ENCODE data around the gene NSFL1C. TPM values are rescaled to one million over a fixed set of nuclear protein-coding genes. Genes with fewer than 3 reads are reported as not detected.

The NSFL1C gene
- polyA plus RNA-seq, 1 donor (not counting 4 experiments of a cell fraction or from before 2014, with no cell fraction given) = 38.8 TPM

DNA sequence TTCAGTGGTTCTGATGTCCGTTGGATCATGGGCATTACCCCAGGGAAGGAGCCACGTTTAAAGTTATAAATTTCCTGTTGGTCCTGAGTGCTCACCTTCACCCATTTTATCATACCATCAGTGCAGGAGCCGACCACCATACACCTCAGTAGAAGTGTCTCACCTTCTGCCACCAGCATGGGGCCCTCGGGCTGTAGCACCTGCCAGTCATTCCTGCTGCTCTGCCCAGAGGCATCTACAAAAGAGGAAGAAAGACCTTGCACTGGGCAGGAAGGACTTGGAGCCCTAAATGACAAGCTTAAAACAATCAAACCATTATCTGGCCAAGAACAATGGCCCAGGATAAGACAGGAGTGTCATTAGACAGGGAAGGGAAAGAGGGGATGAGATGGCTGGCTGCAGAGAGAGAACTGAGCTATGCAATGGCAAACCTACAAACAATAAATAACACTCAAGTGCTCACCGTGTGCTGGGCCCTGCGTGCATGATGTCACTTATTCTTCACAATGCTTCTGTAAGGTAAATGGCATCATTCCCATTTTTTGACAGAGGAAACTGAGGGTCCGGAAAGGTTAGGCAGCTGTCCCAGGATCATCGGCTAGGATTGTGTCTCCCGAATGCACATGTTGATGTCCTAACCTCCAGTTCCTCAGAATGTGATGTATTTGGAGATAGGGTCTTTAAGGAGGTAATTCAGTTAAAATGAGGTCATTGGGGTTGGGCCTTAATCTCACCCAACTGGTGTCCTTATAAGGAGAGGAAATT is 13.4 kb upstream of the NSFL1C start:
- dilution Hi-C loops (cut with MboI; ENCODE audit: extremely low pct_ligation_motif_present, low sequenced_read_pairs) = no loop called here
- no peak for TF ChIP-seq EZH2 (IDR thresholded peaks at IDR 0.05; ENCODE audit: low read length)
- TF ChIP-seq, protein P1, sequence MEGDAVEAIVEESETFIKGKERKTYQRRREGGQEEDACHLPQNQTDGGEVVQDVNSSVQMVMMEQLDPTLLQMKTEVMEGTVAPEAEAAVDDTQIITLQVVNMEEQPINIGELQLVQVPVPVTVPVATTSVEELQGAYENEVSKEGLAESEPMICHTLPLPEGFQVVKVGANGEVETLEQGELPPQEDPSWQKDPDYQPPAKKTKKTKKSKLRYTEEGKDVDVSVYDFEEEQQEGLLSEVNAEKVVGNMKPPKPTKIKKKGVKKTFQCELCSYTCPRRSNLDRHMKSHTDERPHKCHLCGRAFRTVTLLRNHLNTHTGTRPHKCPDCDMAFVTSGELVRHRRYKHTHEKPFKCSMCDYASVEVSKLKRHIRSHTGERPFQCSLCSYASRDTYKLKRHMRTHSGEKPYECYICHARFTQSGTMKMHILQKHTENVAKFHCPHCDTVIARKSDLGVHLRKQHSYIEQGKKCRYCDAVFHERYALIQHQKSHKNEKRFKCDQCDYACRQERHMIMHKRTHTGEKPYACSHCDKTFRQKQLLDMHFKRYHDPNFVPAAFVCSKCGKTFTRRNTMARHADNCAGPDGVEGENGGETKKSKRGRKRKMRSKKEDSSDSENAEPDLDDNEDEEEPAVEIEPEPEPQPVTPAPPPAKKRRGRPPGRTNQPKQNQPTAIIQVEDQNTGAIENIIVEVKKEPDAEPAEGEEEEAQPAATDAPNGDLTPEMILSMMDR (optimal IDR thresholded peaks at IDR 0.05 in 1 of 3, IDR thresholded peaks at IDR 0.05 in 1 of 3, conservative IDR thresholded peaks at IDR 0.05 in 1 of 3; ENCODE audit: extremely low read depth in 1 of 3, insufficient read depth in 2 of 3, low read length in 3 of 3) = no peak
- Histone ChIP-seq H3K4me3 (ENCODE audit: control insufficient read depth in 2 of 3, extremely low read depth in 1 of 3, insufficient read depth in 2 of 3, low read depth in 1 of 3, low read length in 3 of 3) (no peak overlapping the region), H4K20me1 (ENCODE audit: control insufficient read depth, extremely low read depth, insufficient read depth, low read length) (no peaks in the 10 kb centered on the region), H2AFZ (ENCODE audit: control insufficient read depth, low read length) (no peak overlapping the region), H3K9ac (ENCODE audit: control insufficient read depth, extremely low read depth, insufficient read depth, low read length) (no peak overlapping the region), H3K27ac (ENCODE audit: control insufficient read depth, insufficient read depth, low read length) (no peak overlapping the region), H3K4me1 (ENCODE audit: control insufficient read depth, extremely low read depth, insufficient read depth, low read length) (peaks cover 49% of the 10 kb centered on the region), H3K27me3 (ENCODE audit: control insufficient read depth, extremely low read depth, insufficient read depth, low read length) (no peaks in the 10 kb centered on the region), H3K4me2 (ENCODE audit: control insufficient read depth, extremely low read depth, insufficient read depth, low read depth, low read length) (no peak overlapping the region), H3K9me1 (ENCODE audit: control insufficient read depth, extremely low read depth, insufficient read depth, low read length) (no peaks in the 10 kb centered on the region), H3K9me3 (ENCODE audit: control insufficient read depth, low read depth, low read length) (no peaks in the 10 kb centered on the region), H3K36me3 (ENCODE audit: control insufficient read depth in 2 of 2, extremely low read depth in 1 of 2, insufficient read depth in 2 of 2, low read length in 2 of 2) (no peaks in the 10 kb centered on the region), H3K79me2 (ENCODE audit: control insufficient read depth, insufficient read depth, low read length) (peaks cover 2% of the 10 kb centered on the region)
- peak; percentile 9 for FAIRE-seq
- no peak for DNase-seq (ENCODE audit: low read depth, low spot score)

DNA sequence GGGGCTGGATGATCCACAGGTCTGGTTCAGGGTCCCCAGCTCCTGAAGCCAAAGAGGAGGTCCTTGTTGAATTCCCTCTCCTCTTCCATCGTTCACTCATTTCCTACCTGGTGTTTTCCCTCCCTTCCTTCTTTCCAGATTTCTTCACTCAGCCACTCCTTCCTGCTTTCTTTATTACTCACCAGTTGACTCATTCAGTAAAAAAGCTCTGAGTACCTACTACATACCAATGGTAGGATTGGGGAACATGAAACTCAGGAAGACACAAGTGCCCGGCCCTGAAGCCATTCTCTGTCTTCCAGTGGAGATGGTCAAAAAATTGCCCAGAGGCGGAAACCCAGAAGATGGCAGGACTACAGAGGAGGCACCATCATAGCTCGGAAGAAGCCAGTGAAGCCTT is 11.9 kb upstream of the NSFL1C start:
- Histone ChIP-seq H4K20me1 (ENCODE audit: control insufficient read depth, extremely low read depth, insufficient read depth, low read length) (no peaks in the 10 kb centered on the region), H3K27me3 (ENCODE audit: control insufficient read depth, extremely low read depth, insufficient read depth, low read length) (no peaks in the 10 kb centered on the region), H3K4me3 (ENCODE audit: control insufficient read depth in 2 of 3, extremely low read depth in 1 of 3, insufficient read depth in 2 of 3, low read depth in 1 of 3, low read length in 3 of 3) (peak overlapping the region; percentile 45 to 56 (median 53)), H3K79me2 (ENCODE audit: control insufficient read depth, insufficient read depth, low read length) (peaks cover 2% of the 10 kb centered on the region), H3K9me1 (ENCODE audit: control insufficient read depth, extremely low read depth, insufficient read depth, low read length) (no peaks in the 10 kb centered on the region), H3K9ac (ENCODE audit: control insufficient read depth, extremely low read depth, insufficient read depth, low read length) (peak overlapping the region; percentile 75), H2AFZ (ENCODE audit: control insufficient read depth, low read length) (no peak overlapping the region), H3K4me1 (ENCODE audit: control insufficient read depth, extremely low read depth, insufficient read depth, low read length) (peaks cover 36% of the 10 kb centered on the region), H3K27ac (ENCODE audit: control insufficient read depth, insufficient read depth, low read length) (peak overlapping the region; percentile 96), H3K4me2 (ENCODE audit: control insufficient read depth, extremely low read depth, insufficient read depth, low read depth, low read length) (peak overlapping the region; percentile 88), H3K36me3 (ENCODE audit: control insufficient read depth in 2 of 2, extremely low read depth in 1 of 2, insufficient read depth in 2 of 2, low read length in 2 of 2) (no peaks in the 10 kb centered on the region), H3K9me3 (ENCODE audit: control insufficient read depth, low read depth, low read length) (no peaks in the 10 kb centered on the region)
- TF ChIP-seq, protein P1 (optimal IDR thresholded peaks at IDR 0.05 in 1 of 3, IDR thresholded peaks at IDR 0.05 in 1 of 3, conservative IDR thresholded peaks at IDR 0.05 in 1 of 3; ENCODE audit: extremely low read depth in 1 of 3, insufficient read depth in 2 of 3, low read length in 3 of 3) = no peak
- no peak for TF ChIP-seq EZH2 (IDR thresholded peaks at IDR 0.05; ENCODE audit: low read length)
- peak; percentile 97 for FAIRE-seq
- no peak for DNase-seq (ENCODE audit: low read depth, low spot score)
- dilution Hi-C loops (cut with MboI; ENCODE audit: extremely low pct_ligation_motif_present, low sequenced_read_pairs) = no loop called here
